ENCODE data around the gene KRTAP27-1.

DNA sequence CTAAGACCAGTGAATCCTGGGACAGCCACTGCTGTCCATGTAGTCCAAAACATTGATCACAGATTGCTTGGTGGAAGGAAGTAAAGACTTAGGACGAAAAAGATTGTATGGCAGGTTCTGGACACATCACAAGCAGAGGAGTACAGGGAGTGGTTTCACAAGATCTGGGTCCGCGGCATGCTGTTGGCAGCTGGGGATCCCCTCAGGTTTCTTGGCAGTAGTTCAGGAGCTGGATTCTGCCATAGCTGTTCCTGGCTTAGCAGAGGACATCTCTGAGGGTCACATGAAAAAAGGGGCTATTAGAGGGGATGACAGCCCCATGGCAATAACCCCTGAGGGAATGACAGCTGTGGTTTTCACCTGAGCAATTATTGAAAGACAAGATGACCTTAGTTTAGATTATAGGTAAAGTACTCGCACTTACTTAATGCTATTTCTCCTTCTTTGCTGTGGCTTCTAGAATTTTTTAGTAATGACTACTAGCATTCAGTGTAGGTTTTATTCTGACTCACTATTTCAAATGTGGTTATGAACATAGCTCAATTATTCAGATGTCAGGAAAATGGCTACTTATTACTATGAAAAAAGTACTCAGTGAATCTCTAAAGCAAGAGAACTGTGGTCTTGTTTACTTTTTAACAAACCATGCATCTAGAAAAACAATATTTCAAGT, 8.2 kb downstream of the KRTAP27-1 start:
- TF ChIP-seq, protein P1, sequence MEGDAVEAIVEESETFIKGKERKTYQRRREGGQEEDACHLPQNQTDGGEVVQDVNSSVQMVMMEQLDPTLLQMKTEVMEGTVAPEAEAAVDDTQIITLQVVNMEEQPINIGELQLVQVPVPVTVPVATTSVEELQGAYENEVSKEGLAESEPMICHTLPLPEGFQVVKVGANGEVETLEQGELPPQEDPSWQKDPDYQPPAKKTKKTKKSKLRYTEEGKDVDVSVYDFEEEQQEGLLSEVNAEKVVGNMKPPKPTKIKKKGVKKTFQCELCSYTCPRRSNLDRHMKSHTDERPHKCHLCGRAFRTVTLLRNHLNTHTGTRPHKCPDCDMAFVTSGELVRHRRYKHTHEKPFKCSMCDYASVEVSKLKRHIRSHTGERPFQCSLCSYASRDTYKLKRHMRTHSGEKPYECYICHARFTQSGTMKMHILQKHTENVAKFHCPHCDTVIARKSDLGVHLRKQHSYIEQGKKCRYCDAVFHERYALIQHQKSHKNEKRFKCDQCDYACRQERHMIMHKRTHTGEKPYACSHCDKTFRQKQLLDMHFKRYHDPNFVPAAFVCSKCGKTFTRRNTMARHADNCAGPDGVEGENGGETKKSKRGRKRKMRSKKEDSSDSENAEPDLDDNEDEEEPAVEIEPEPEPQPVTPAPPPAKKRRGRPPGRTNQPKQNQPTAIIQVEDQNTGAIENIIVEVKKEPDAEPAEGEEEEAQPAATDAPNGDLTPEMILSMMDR (IDR thresholded peaks at IDR 0.05): no peak
- no peak for TF ChIP-seq POLR2A (IDR thresholded peaks at IDR 0.05)

Measured in breast epithelium (tissue), 3 donors.